HG03066 (cell line): ENCODE data around the gene PRKCA.
"Not testable (repeated sequence)": the region's sequence is repeated elsewhere in the genome, so short reads cannot be mapped to it uniquely, and the experiment has no call there.

Experiments used
- ATAC-seq: cut with Tn5 transposase; IDR thresholded peaks from one replicate; pipeline ENCODE4 v1.9.1; 2021; ENCODE audit warnings: low read depth; ENCODE audit not compliant: unreplicated experiment

The PRKCA gene

DNA sequence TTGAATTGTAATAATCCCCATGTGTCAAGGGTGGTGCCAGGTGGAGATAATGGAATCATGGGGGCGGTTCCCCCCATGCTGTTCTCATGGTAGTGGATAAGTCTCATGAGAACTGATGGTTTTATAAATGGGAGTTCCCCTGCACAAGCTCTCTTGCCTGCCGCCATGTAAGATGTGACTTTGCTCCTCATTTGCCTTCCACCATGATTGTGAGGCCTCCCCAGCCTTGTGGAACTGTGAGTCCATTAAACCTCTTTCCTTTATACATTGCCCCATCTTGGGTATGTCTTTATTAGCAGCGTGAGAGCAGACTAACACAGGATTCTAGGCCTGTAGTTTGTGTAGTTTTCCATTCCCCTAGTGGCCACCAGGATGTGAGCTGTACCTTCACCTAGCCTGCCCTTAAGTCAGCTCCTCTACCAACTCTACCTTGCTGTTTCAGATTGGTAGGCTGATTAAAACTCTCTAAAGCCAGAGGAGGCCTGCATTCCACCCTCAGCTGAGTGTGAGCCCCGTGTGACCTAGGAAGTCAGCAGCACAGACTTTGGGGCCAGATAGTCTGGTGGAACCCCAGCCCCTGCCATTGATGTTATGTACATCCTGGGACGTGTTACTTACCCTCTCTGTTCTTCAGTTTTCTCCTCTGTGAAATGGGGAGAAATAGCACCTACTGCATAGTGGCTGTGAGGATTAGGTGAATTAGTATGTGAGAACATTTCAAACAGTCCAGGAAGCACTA is 280.1 kb downstream of the PRKCA start:
- no peak for ATAC-seq

DNA sequence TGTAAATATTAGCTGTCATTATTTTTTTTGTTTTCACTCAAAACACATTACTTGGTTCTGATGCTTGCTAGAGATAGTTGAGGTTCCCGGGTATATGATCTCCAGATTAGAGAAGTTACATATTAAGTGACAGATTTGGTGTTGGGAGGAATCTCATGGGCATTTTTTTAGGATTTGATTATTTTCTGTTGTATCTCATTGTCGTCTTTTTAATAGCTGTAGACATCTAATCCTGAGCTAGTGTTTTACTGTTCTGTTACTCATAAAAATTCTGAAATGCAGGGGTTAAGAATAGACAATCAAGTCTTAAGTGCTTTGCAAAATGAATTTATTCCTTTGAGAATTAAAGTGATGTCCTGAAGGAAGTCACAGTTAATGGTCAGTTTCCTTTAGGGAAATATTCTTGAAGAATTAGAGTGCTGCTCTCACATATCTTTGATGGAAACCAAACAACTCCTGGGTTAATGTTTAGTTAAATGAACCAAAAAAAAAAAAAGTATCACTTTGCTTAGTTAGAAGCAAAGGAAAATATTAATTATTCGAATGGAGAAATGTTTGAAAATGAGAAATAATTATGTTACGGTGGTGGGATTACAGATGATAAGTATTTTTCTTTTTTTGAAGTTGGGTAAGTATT is 280.8 kb downstream of the PRKCA start:
- ATAC-seq: no peak

DNA sequence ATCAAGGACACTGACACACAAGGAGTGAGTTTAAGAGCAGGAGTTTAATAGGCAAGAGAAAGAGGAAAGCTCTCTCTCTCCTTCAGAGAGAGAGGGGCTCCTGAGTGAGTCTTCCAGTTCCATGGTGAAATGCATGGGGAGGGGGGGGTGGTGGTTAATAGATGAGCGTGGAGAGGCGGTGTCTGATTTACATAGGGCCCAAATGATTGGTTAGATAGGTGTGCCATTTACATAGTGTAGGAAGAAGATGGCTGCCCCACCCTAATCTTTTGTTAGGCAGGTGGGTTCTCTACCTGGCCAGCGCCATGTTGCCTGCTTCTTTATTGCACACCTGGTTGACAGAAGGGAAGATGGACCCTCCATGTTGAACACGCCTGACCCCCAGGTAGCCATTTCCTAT is 282.5 kb downstream of the PRKCA start:
- ATAC-seq: no peak

DNA sequence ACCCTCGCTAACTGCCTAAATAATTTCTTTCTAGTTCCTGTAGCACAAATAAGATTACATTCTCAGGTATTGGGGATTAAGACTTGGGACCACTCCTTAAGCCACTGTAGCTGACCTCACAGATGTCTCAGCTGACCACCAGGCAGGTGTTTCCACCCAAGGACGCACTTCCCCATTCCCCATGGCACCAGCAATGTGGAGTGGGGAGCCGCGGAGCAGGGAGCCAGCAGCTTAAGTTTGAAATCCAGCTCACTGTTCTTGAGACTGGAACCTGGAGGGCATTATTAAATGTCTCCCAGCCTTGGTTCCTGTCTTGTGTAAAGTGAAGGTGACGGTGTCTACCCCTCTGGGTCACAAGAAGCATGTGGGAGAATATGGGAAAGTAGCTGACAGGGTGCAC is 283.1 kb downstream of the PRKCA start:
- ATAC-seq: no peak

DNA sequence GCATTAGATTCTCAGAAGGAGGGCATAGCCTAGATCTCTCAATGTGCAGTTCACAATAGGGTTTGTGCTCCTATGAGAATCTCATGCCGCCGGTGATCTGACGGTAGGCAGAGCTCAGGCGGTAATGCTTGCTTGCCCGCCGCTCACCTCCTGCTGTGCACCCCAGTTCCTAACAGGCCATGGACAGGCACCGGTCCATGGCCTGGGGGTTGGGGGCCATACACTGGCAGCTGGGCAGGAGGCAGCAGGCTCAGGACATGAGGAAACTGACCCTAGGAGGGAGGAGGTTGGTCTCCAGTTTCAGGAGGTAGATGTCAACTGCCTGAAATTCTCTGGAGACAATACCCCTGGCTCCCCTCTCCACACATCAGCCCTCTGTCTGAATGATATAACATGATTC is 287.5 kb downstream of the PRKCA start:
- ATAC-seq: no peak

DNA sequence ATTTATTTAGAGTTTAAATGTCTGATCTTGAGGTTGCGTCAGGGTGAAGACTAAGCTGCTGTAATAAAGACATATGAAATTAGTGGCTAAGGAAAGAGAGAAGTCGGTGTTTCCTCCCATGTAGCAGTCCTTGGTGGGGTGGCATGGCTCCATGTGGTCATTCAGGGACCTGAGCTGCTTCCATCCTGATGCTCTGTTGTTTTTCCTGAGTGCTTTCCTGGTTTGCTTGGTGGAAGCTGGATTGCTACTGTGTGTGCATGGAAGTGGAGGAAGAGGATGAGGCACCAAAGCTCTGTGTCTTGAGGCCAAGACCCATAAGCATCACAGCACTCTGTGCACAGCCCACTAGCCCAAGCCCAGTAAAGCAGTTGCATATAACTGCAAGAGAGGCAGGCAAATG is 290.7 kb downstream of the PRKCA start:
- ATAC-seq: no peak

DNA sequence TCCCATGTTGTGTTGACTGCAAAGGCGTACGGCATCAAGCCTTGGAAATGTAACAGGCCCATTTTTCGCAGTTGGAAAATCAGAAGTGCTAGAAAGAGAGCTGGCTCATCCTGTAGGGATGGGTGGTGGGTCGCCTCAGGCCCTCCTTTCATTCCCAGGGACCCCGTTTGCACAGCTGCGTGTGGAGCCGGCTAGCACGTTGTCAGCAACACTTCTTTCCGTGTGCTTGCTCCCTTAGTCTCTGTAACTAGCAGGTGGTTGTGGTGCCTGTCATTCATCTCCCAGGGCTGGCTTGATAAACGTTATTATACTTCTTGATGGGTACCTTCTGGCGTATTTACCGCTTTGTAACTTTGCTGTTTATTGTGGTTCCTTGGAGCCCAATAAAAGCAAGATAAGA is 293.5 kb downstream of the PRKCA start:
- no peak for ATAC-seq

DNA sequence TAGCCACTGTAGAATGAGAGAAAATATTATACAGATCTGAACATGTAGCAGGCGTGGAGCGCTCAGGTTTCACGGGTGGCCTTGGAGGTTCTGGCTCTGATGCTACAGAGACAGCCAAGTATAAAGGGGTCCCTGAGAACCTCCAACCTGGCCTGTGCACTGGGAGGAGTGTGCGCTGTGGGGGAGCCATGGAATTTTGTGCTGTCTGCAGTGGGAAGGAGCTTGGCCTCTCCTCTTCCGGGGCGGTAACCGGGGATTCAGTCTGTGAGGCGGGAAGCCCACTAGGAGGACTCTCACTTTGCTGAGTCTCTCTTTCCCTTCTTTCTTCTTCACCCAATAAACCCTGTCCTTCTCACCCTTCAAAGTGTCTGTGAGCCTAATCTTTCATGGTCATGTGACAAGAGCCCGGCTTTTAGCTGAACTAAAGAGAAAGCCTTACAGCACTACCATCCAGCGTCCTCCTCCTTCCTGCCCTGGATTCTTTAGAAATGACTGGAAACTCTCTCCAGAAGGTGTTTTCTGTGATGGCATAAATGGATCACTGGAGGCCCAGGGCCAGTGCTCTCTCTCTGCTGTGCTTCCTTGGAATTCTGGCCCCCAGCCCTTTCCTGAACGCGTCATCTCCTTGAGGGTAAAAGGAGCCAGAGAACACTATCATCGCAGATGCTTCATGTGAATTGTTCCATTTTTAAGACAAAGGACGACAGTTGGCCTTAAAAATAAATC is 300.4 kb downstream of the PRKCA start:
- ATAC-seq: no peak

DNA sequence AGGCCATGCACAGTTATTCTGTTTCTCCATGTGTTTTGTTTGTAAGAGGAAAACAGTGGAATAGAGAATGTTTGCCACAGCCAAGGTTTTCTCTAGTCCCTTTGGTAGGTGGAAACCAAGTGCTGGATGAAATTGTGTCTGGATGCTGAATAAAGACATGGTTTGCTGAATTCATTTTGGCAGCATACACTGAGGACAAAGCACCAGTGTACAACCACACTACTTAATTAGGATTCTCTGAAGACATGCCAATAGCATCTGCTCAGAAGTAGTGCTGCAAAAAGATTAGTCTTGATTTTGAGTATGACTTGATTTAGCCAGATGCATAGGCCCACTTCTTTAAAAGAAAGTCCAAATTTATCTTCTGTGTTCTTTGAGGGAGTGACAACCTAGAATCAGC is 302.0 kb downstream of the PRKCA start:
- ATAC-seq: no peak

DNA sequence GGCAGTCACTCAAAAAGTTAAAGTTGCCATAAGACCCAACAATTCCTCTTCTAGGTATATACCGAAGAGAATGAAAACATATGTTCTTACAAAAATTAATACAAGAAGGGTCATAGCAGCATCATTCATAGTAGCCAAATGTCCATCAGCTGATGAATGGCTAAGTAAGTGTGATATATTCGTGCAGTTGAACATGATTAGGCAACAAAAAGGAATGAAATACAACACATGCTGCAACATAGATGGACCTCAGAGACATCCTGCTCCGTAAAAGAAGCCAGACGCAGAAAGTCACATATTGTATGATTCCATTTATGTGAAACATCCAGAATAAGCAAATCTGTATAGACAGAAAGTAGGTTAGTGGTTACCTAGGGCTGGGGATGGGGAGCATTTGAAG is 303.1 kb downstream of the PRKCA start:
- ATAC-seq: no peak

DNA sequence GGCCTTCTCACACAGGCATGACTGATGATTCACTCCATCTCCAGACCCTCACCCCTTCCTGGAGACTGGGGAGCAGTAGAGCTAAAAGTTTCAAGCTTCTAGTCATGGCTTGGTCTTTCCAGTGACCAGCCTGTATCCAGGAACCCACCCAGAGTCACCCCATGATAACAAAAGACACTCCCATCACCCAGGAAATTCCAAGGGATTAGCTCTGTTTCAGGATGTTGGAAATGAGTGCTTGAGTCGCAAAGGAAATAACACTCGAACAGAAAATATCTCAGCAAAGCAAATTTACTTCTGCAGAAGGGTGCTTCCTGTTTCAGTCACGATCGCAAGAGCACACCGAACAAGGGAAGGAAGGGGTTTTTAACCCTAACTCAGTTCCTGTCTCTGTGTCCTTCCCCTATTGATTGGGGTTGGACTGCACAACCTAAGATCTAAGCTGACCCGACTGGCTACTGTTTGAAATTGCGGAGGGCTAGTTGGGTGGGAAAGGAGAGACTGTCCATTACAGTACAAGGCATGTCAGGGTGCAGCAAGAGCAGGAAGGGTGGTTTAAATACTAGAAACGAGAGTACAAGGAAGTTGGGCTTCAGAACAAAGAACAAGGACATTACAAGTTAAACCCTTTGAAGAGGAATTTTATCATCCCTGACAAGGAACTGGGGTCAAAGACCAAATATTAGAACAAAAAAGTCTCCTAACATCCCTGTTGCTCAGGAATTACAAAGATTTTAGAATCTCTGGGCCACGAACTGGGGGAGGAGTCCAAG is 308.1 kb downstream of the PRKCA start:
- ATAC-seq: no peak

DNA sequence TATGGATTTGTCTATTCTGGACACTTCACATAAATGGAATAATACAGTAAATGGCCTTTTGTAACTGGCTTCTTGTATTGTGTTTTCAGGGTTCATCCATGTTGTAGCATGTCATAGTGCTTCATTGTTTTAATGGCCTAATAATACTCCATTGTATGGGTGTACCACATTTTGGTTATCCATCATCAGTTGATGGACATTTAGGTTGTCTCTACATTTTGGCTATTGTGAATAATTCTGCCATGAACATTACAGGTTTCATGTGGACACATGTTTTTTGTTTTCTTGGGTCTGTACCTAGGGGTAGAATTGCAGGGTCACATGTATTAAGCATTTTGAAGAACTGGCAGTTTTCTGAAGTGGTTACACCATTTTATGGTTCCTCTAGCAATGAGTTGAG is 309.0 kb downstream of the PRKCA start:
- ATAC-seq: no peak

DNA sequence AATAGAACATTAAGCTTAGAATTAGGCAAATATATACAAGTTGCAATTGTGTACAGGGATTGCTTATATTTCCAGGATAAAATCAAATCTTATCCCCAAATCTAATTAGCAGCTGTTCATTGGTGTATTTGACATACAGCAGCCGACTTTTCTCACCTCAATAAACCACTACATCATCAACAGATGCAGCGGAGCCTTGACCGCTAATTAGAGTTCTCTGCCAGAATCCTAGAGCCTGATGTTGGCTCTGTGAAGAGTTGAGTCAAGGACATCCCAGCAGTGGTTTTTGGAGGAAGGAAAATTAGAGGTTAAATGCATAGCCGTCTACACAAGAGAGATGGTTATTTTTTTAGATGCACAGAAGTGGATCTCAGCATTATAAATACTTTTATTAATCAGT is 310.6 kb downstream of the PRKCA start:
- ATAC-seq: no peak

DNA sequence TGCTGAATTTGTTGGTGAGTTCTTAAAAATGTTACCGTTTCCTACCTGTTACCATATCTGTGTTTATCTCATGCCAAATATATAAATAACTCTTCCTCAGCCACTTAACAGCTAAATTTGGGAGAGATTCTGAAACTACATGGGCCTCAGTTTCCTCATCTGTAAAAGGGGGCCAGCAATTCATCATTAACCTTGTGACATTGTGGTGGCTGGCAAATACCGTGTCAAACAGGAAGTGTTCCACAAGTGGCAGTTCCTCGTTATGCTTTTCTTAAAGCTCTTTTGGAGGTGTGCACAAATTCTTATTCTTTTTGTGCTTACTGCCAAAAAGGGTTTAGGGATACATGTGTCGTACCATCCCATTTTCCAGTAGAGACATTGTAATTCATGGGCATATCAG is 312.1 kb downstream of the PRKCA start:
- ATAC-seq: no peak

DNA sequence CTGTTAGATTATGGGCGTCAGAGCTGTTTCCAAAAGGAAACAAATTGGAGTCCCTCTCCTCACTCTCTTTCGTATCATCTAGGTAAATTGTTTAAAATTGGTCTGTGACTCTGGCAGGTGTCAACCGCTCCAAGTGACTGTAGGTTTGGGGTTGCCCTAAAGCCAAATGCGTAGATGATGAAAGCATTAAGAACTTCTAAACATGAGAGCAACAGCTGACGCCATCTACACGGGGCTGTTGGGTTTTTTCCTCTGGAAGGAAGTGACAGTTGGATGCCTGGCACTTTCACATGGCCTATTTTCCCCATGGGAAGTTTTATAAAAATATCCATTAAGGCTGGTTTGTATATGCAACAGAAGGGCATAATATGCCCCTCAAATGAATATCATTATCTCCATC is 316.8 kb downstream of the PRKCA start:
- no peak for ATAC-seq

DNA sequence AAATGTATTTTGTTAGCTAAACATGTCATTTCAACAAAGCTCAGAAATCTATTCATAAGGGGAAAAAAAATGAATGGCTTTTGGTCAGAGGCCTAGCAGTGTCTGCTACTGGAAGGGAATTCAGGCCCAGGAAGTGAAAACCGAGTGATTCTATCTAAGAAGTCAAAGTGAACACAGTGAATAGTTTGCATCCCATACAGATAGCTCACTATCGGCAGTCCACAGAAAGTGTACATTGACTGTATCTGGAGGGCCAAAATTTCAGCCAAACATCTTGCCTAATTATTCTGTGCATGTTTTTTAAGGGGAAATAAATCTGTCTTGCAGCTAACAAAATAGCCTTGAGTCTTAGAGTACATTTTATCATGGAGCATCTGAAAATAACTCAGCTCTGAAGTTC is 318.1 kb downstream of the PRKCA start:
- no peak for ATAC-seq

DNA sequence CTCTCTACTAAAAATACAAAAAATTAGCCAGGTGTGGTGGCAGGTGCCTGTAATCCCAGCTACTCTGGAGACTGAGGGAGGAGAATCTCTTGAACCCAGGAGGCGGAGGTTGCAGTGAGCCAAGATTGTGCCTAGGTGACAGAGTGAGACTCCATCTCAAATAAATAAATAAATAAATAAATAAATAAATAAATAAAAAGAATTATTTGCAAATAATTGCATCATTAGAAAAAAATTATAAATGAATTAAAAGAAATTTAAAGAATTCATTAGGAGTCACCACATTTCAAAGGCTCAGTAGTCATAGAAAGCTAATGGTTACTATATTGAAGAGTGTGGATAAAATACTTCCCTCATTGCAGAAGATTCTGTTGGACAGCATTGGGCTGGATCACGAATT is 322.2 kb downstream of the PRKCA start:
- not testable (repeated sequence) for ATAC-seq

DNA sequence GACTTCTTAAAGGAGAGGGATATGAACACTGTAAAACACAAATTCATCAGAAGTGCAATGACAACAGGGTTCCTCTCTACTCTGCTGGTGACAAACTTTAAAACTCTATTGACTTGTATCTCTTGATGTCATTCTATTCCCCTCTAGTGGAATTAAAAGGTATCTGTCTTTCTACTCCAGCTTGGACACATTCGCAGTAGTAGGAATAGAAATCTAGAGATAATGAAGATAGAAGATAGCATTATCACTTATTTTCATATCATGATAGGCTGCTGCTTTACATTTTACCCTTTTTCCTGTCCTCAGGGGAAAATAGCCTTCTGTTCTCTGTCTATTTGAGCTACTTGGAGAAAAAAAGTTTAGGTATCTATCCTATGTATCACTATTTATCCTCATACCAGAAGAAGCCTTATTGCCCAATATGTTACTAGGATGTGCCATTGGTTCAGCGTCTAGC is 322.9 kb downstream of the PRKCA start:
- ATAC-seq: no peak

DNA sequence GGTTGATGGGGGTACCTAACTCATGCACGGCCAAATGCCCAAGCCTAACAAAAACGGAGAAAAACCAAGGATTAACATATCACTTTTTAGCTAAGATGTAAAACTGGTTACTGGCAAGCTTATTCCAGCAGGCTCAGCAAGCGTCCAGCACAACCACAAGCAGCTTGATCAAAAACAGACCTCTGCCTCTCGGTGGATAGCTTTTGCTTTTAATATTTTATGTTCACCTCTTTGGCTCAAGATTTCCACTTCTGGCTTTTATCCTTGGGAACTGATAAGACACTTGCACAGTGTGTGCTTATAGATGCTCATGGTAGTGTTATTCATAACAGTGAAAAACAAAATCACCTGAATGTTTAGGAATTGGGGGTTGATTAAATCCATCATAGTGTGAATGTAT is 325.6 kb downstream of the PRKCA start:
- no peak for ATAC-seq

DNA sequence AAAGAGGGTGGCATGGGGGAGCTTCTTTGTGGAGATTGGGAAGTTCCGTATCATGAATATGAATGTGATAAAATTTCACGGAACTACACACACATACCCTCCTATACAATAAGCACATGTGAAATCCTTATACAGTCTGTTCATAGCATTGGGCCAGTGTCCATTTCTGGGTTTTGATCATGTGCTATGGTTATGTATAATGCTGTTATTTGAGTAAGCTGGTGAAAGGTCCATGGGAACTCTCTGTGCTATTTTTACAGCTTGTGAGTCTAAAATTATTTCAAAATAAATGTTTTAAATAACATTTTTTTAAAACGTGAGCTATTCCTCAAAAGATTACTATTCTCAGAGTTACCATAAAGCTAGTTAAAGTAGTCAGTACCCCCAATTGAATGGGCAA is 327.3 kb downstream of the PRKCA start:
- no peak for ATAC-seq

DNA sequence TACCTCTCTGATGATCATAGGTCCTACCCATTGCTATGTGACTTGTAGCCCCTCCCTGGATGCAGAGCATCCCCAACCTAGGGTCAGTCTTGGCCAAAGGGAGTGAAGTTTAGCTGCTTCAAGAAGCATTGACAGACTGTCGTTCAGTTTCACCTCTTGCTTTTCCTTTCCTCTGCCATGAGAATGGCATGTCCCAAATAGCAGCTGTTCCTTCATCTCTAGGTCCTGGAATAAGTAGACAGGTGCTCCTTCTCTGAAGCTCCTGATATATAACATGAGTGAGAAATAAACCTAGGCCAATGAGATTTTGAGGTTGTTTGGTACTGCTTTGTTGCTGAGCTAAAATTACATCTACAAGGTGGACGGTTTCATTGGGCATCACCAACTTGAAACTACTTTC is 328.0 kb downstream of the PRKCA start:
- ATAC-seq: no peak
